GM19468 (cell line): ENCODE results near the gene GLIS1.

Source experiments
- ATAC-seq: cut with Tn5 transposase; IDR thresholded peaks from one replicate; pipeline ENCODE4 v1.9.1; 2021; ENCODE audit warnings: mild to moderate bottlenecking, moderate library complexity, moderate number of reproducible peaks; ENCODE audit not compliant: unreplicated experiment; ENCODE audit errors: extremely low read depth

The GLIS1 gene

DNA sequence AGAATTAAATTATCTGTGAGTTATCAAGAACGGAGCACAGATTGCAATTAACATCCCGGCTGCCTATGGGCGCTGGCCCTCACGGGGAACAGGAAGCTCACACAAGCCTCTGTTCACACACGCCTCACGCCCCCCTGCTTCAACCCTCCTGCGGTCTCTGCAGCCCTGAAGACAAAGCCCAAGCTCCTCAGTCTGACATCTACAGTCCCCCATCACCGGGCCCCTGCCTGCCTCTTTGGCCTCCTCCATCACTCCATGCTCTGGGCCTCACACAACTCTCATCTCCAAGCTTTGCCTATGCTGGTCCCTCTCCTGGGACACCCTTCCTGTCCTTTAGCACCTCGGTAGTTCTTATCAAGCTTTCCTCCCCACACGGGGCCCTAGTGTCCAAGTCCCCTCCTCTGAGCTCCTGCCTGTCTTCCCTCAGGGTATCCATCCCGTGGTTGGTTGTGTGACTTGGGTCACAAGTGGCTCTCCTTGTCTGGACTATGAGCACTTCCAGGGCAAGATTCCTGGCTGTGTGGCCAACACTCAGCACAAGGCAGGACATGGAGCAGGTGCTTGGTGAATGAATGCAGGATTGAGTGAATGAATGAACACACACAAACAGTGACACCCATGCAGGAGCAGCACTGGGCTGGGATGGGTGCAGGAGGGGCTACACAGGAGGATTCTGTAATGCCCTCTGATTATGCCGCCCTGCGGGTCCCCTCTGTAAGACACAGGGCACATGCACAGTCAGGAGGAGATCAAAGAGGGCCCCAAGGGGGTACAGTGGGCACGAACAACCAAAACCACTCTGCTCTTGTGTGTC lies 163.6 kb downstream of the GLIS1 start:
- ATAC-seq: no peak

DNA sequence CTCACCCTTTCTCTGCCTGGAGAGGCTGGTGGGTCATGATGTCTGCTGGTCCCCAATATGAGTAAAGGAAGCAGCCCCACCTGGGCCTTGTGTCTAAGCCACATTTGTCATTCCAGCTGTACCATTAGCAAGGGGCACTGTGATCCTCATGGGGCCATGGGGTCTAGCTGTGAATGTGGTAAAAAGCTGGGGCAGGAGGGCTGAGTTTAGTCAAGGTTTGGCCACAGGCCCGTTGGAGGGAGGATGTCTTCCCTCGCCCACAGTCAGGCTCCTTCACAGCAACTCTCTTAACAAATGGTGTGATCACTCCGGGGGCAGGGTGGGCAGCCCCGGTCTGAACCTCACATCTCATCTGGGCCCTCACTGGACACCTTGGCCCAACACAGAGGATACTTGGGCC lies 164.3 kb downstream of the GLIS1 start:
- ATAC-seq: no peak

DNA sequence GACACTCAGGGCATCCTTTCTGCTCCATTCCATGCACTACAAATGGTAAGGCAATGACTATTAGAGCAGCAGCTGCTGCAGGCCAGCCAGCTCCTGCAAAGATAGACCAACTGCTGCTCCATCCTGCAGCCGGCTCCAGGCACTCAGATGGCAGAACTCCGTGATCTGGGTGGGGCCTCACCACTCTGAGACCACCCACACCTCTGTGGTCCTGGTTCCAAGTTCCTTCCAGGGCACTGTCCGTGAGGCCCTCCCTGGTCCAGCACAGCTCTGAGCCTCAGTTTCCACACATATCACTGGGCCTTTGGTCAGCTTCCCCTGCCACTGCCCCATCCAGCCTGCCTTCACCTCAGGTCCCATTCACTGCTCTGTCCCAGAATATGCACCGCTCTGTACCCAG lies 165.0 kb downstream of the GLIS1 start:
- no peak for ATAC-seq

DNA sequence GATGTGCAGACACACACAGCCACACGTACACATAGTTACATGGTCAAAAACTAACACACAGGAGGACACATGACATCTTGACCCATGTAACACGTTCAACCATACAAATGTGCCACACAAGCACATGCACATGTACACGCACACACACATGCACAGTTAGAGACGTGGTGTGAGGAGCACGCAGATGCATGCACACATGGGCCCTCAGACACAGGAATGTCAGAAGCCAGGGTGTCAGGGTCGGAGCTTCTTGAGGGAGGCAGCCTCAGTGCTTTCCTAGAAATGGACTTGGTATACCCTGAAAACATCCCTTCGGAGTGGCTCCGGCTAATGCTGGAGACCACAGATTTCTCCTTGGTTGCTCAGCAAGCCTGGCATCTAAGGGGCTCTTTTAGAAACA lies 165.4 kb downstream of the GLIS1 start:
- no peak for ATAC-seq

GRCh38 chr1:53572815-53573173 lies 166.2 kb downstream of the GLIS1 start:
- no peak for ATAC-seq

DNA sequence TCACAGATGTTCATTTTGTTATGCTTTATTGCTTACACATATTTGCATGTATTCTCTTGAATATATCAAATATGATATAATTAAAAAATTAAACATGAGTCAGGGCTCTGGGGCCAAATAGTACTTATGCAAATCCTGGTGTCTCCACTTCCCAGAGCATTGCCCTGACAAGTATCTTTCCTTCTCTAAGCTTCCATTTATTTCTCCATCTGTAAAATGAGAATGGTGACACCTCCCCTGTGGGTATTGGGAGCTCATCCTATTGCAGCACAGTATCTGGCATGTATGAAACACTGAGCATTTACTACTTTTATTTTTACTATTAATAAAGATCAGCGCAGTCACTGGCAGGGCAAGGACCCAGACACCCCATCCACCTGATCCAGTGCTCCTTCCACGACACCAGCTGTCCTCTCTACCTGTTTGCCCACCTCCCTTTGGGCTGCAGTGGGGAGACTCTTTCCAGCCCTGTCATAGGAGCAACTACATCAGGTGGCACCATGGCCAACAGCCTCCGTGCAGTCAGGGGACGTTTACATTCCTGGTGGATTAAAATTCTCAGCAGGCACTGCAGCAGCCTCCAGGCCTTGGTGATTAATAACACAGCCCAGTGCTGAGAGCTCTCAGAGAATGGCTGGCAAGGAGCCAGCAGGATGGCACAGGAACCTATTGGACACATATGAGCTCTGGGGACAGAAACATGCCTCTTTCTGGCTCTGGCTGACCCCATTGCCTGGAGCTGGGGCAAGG lies 166.7 kb downstream of the GLIS1 start:
- no peak for ATAC-seq

DNA sequence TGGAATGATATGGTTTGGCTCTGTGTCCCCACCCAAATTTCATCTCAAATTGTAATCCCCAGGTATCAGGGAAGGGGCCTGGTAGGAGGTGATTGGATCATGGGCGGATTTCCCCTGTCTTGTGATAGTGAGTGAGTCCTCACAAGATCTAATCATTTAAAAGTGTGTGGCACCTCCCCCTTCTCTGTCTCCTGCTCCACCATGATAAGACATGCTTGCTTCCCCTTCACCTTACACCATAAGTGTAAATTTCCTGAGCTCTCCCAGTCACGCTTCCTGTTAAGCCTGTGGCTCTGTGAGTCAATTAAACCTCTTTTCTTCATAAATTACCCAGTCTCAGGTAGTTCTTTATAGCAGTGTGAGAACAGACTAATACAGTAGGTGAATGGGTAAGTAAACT lies 170.4 kb downstream of the GLIS1 start:
- ATAC-seq: no peak

- ATAC-seq: no peak
Measured at GRCh38 chr1:53567851-53568250, 171.1 kb downstream of the GLIS1 start.

GRCh38 chr1:53567450-53567849 lies 171.5 kb downstream of the GLIS1 start:
- no peak for ATAC-seq

GRCh38 chr1:53563611-53564010 lies 175.4 kb downstream of the GLIS1 start:
- ATAC-seq: no peak

- ATAC-seq: no peak
Measured at GRCh38 chr1:53562981-53563379, 176.0 kb downstream of the GLIS1 start.

GRCh38 chr1:53562291-53562980 lies 176.5 kb downstream of the GLIS1 start:
- ATAC-seq: no peak

- ATAC-seq: no peak
Measured at GRCh38 chr1:53561503-53562105, 177.4 kb downstream of the GLIS1 start.

- no peak for ATAC-seq
Measured at GRCh38 chr1:53560581-53561502, 178.1 kb downstream of the GLIS1 start.

GRCh38 chr1:53559854-53560580 lies 178.9 kb downstream of the GLIS1 start:
- ATAC-seq: no peak

DNA sequence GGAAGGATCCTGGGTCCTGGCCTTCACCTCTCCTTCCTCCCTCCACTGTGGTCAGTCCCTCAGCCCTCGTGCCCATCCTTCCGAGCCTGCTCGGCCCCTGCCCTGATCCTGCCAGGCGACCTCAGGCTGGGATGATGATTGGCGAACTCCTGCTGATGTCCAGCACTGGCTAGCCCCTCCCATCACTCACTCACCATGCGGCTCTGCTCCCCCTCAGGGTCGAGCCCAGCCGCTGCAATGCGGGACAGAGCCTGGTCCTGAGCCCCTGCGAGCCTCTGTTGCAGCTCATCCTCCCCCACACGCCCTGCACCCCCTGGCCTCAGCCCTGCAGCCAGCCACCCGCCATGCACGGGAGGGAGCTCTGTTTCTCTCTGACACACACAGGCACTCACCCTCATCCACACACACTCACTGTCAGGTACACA lies 179.6 kb downstream of the GLIS1 start:
- ATAC-seq: no peak

GRCh38 chr1:53558739-53559315 lies 180.1 kb downstream of the GLIS1 start:
- no peak for ATAC-seq

DNA sequence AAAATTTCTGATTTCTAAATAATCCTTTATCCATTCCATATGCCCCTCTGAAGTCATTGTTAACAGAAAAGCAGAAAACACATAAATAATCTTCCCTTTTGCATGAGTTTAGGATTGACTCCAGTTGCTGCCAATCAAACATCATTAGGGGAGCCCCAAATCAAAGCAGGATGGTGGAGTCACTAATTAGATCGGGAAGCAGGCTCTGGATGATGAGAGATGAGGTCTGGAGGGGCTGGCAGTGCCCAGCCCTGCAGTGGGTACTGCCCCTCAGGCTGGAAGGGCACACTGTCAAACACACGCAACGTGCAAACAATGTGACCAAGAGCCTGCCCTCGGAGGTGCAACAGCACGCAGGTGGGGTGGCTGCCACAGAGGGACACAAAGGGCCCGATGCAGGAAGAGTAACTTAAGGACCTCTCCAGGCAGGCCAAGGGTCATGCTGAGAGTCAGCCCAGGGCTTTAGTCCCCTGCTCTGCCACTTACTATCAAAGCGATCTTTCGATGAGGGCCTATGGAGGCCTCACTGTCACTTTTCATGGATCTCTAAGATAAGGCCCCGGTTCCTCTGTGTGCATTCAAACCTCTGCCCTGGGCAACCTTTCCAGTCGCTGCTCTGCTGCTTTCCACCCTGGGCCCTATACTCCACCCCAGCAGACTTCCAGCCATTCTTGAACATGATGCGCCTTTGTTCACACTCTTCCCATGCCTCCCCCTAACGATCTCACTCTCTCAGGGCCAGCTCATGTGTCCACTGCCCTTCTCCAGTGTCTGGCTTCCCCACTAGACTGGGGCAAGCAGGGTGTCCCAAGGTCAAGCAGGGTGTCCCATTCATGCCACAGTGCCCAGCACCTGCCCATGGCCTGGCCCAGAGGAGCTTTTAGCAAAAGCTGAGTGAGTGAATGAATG lies 180.9 kb downstream of the GLIS1 start:
- no peak for ATAC-seq
